ENCODE data around the gene STX7.

GRCh38 chr6:132506869-132507808 lies 5.8 kb downstream of the STX7 start:
- TF ChIP-seq EP300 (IDR thresholded peaks at IDR 0.05) (no peak), CTCF (IDR thresholded peaks at IDR 0.05) (no peak), POLR2A (IDR thresholded peaks at IDR 0.05; ENCODE audit: low read depth) (no peak), POLR2AphosphoS5 (IDR thresholded peaks at IDR 0.05) (no peak)

Data from esophagus muscularis mucosa (tissue), 4 donors.